Stomach (tissue), 19 donors: ENCODE results near the gene RPRD1A. TPM values are rescaled to one million over a fixed set of nuclear protein-coding genes. Genes with fewer than 3 reads are reported as not detected.
"Not testable (repeated sequence)": the region's sequence is repeated elsewhere in the genome, so short reads cannot be mapped to it uniquely, and the experiment has no call there.

Experiments used
- DNase-seq, 2 donors: peaks; one replicate each; pipeline versions ENCODE4 v3.0.0 to v3.0.0-alpha.2; 2013 to 2019
- H3K27ac ChIP-seq, 5 donors: fragments of 200-600 bp in 4 of 5; sonication (generic) in 4 of 5; one replicate each; pipeline ENCODE4 v1.5.1; 2013 to 2019; ENCODE audit warnings: mild to moderate bottlenecking in 1 of 5, moderate library complexity in 1 of 5
- H3K27me3 ChIP-seq, 3 donors: fragments of 200-600 bp; sonication (generic); one replicate each; pipeline ENCODE4 v1.5.1; 2017 to 2019; ENCODE audit warnings: mixed run types in 1 of 3
- H3K36me3 ChIP-seq, 4 donors: fragments of 200-600 bp; sonication (generic); 1 replicate in 3 of 4; 2 replicates in 1 of 4; pipeline ENCODE4 v1.5.1; 2016 to 2019
- H3K4me1 ChIP-seq, 4 donors: fragments of 200-600 bp; sonication (generic); one replicate each; pipeline ENCODE4 v1.5.1; 2016 to 2019
- H3K4me3 ChIP-seq, 4 donors: fragments of 200-600 bp; sonication (generic) in 3 of 4; one replicate each; pipeline ENCODE4 v1.5.1; 2016 to 2019; ENCODE audit warnings: mild to moderate bottlenecking in 1 of 4
- H3K9me3 ChIP-seq, 4 donors: fragments of 200-600 bp; sonication (generic); one replicate each; pipeline ENCODE4 v1.5.1; 2016 to 2019
- EP300 ChIP-seq: sonication (generic); formaldehyde crosslinking; IDR thresholded peaks from one replicate; pipeline ENCODE4 v1.6.1; 2017; ENCODE audit warnings: antibody characterized with exemption
- POLR2A ChIP-seq, 4 donors: fragments of 450-650 bp; IDR thresholded peaks; one replicate each; pipeline ENCODE4 v1.6.1; 2016; ENCODE audit warnings: antibody characterized with exemption in 4 of 4, control low read depth in 2 of 4, mild to moderate bottlenecking in 1 of 4, moderate library complexity in 1 of 4
- POLR2AphosphoS5 ChIP-seq, 3 donors: sonication (generic); formaldehyde crosslinking; IDR thresholded peaks; one replicate each; pipeline ENCODE4 v1.6.1; 2016; ENCODE audit warnings: antibody characterized with exemption in 3 of 3
- WGBS, 5 donors: extraction: QIAGEN DNeasy Blood & Tissue Kit in 3 of 5; methylation state at CpG; one replicate each; pipeline versions ENCODE4 v1.1.5 to v1.1.7; 2013 to 2018; 5-methylcytosine and 5-hydroxymethylcytosine counted together
- intact Hi-C: fragments of 100-400 bp; cut with DNase I; formaldehyde crosslinking; loops from one replicate; pipeline ENCODE4 v1.15.1; 2023; ENCODE audit warnings: low total_unique reads
- long read RNA-seq, 10 donors: transcript quantifications; one replicate each; lab custom pipeline, GENCODE V29; 2026
- polyA plus RNA-seq, 3 donors: library from polyadenylated mRNA; stranded (reverse); fragments of 200-250 nt; gene quantifications; one replicate each; pipeline ENCODE4 v1.2.3, GENCODE V29; 2013
- total RNA-seq, 5 donors: library from RNA; depleted of rRNA; stranded (reverse); fragments of >200 nt; gene quantifications; one replicate each; pipeline versions ENCODE4 v1.1.0 to v1.2.3, GENCODE V29; 2014 to 2016
- TF ChIP-seq, protein P1 (sequence below), 7 experiments: fragments of 450-650 bp in 4 of 7; fragments of 200-600 bp in 3 of 7; sonication (generic) in 3 of 7; IDR thresholded peaks; one replicate each; pipeline ENCODE4 v1.5.1; 2016 to 2019; ENCODE audit warnings: antibody characterized with exemption in 7 of 7, control low read depth in 2 of 7, mild to moderate bottlenecking in 1 of 7
- donor health status: healthy with polysubstance abuse.
- donor health status: Bipolar disorder and iron deficiency.
- donor health status: healthy.

RPRD1A gene, protein sequence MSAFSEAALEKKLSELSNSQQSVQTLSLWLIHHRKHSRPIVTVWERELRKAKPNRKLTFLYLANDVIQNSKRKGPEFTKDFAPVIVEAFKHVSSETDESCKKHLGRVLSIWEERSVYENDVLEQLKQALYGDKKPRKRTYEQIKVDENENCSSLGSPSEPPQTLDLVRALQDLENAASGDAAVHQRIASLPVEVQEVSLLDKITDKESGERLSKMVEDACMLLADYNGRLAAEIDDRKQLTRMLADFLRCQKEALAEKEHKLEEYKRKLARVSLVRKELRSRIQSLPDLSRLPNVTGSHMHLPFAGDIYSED
- 10 to 100 TPM; 25.1 to 75.9 (median 58.7) TPM for total RNA-seq
- polyA plus RNA-seq, result 10 to 100 TPM; 18.1 to 19.3 (median 18.2) TPM
- long read RNA-seq, donor 1, full-length matches to known transcripts, result 7 of 7 reads
- long read RNA-seq, donor 1, partial matches to known transcripts, result 0 of 7 reads
- long read RNA-seq, donor 1, other reads (novel, unspliced or antisense), result 0 of 7 reads
- long read RNA-seq, donor 2, full-length matches to known transcripts, result 5 of 5 reads
- long read RNA-seq, donor 2, partial matches to known transcripts, result 0 of 5 reads
- long read RNA-seq, donor 2, other reads (novel, unspliced or antisense), result 0 of 5 reads
- long read RNA-seq, donor 3, full-length matches to known transcripts, result 4 of 4 reads
- long read RNA-seq, donor 3, partial matches to known transcripts, result 0 of 4 reads
- long read RNA-seq, donor 3, other reads (novel, unspliced or antisense), result 0 of 4 reads
- long read RNA-seq, donor 4, result 0 reads
- long read RNA-seq, donor 5, full-length matches to known transcripts, result 8 of 8 reads
- long read RNA-seq, donor 5, partial matches to known transcripts, result 0 of 8 reads
- long read RNA-seq, donor 5, other reads (novel, unspliced or antisense), result 0 of 8 reads
- long read RNA-seq, donor 6, full-length matches to known transcripts, result 13 of 20 reads
- long read RNA-seq, donor 6, partial matches to known transcripts, result 7 of 20 reads
- long read RNA-seq, donor 6, other reads (novel, unspliced or antisense), result 0 of 20 reads
- long read RNA-seq, donor 7, full-length matches to known transcripts, result 10 of 10 reads
- long read RNA-seq, donor 7, partial matches to known transcripts, result 0 of 10 reads
- long read RNA-seq, donor 7, other reads (novel, unspliced or antisense), result 0 of 10 reads
- long read RNA-seq, donor 8, full-length matches to known transcripts, result 5 of 16 reads
- long read RNA-seq, donor 8, partial matches to known transcripts, result 11 of 16 reads
- long read RNA-seq, donor 8, other reads (novel, unspliced or antisense), result 0 of 16 reads
- long read RNA-seq, donor 9, full-length matches to known transcripts, result 3 of 54 reads
- long read RNA-seq, donor 9, partial matches to known transcripts, result 51 of 54 reads
- long read RNA-seq, donor 9, other reads (novel, unspliced or antisense), result 0 of 54 reads
- long read RNA-seq, donor 10, full-length matches to known transcripts, result 5 of 12 reads
- long read RNA-seq, donor 10, partial matches to known transcripts, result 7 of 12 reads
- long read RNA-seq, donor 10, other reads (novel, unspliced or antisense), result 0 of 12 reads

DNA sequence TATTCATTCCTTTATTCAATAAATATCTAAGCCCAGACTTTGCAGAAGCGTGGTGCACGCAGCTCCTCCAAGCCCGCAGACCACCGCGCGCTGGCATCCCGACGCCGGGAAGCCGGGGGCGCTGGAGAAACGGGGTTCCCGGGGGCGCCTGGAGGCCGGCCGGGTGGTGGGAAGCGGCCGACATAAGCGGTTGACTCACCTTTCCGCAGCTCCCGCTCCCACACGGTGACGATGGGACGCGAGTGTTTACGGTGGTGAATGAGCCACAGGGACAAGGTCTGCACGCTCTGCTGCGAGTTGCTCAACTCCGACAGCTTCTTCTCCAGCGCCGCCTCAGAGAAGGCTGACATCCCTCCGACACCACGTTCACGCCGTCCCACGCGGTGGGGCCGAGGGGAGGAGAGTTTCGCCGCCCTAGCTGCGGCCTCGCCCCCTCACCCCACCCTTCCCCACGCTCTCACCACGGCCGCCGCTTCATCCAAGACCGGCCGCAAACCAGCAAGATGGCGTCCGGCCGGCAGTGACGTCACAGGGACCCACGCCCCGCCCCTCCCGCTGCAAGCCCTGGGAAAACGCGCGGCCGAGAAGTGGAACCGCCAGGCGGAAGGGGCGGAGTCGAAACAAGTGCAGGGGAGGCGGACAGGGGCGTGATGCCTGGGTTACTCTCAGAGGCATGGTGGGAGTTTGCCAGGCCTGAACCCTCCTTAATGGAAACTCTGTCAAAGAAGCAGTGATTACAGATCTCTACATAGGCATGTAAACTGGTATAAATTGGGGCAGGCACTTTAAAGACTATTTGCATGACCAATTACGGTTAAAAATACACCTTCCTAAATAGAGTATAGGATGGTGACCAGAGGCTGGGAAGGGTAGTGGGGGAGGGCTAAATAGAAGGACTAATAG is at the start of gene RPRD1A:
TSS of gene RPRD1A (minus strand) at position 505 of the 903 bp plus-strand sequence. CDS start at position 350, 155 bp downstream.
- Histone ChIP-seq H3K4me3 (peak within 1 kb of the TSS; percentile 66 to 87 (median 84)), H3K27ac (peak within 1 kb of the TSS; percentile 88 to 99 (median 94)), H3K27me3 (peaks cover 0 to 6% (median 0%) of the 10 kb centered on the region in 3 donors), H3K9me3 (no peaks in the 10 kb centered on the region), H3K4me1 (peaks cover 7 to 50% (median 18%) of the 10 kb centered on the region in 4 donors), H3K36me3 (peaks cover 0 to 7% (median 0%) of the 10 kb centered on the region in 4 donors)
- WGBS, 5 donors, result 1% methylated on average over 29 to 66 of the region's 66 CpGs
- TF ChIP-seq POLR2AphosphoS5 (IDR thresholded peaks at IDR 0.05), result peak; percentile 67 to 92 (median 78)
- TF ChIP-seq POLR2A (IDR thresholded peaks at IDR 0.05), result no peak
- TF ChIP-seq, protein P1, sequence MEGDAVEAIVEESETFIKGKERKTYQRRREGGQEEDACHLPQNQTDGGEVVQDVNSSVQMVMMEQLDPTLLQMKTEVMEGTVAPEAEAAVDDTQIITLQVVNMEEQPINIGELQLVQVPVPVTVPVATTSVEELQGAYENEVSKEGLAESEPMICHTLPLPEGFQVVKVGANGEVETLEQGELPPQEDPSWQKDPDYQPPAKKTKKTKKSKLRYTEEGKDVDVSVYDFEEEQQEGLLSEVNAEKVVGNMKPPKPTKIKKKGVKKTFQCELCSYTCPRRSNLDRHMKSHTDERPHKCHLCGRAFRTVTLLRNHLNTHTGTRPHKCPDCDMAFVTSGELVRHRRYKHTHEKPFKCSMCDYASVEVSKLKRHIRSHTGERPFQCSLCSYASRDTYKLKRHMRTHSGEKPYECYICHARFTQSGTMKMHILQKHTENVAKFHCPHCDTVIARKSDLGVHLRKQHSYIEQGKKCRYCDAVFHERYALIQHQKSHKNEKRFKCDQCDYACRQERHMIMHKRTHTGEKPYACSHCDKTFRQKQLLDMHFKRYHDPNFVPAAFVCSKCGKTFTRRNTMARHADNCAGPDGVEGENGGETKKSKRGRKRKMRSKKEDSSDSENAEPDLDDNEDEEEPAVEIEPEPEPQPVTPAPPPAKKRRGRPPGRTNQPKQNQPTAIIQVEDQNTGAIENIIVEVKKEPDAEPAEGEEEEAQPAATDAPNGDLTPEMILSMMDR (IDR thresholded peaks at IDR 0.05), result peak in 1 of 7 experiments; percentile 21
- DNase-seq, result peak; percentile 99
- intact Hi-C loops, result no loop called here

DNA sequence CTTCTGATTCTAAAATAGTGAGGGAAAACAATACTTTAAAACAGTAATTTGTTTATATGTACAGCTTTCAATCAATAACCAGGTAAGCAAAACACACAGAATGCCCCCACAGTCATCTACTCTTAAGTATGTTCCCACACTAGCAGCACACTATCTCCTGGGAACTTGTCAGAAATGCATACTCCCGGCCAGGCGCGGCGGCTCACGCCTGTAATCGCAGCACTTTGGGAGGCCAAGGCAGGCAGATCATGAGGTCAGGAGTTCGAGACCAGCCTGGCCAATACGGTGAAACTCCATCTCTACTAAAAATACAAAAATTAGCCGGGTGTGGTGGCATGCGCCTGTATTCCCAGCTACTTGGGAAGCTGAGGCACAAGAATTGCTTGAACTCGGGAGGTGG is 49.4 kb upstream of the RPRD1A start:
- intact Hi-C loops, H3K27ac ChIP-seq, H3K27me3 ChIP-seq, H3K4me1 ChIP-seq, H3K4me3 ChIP-seq, DNase-seq, H3K9me3 ChIP-seq: not testable (repeated sequence)
- WGBS, 5 donors, result 90 to 96% (median 95%) methylated on average over 11 of the region's 11 CpGs
- peaks cover 11 to 94% (median 82%) of the 10 kb centered on the region in 4 donors for H3K36me3 ChIP-seq

DNA sequence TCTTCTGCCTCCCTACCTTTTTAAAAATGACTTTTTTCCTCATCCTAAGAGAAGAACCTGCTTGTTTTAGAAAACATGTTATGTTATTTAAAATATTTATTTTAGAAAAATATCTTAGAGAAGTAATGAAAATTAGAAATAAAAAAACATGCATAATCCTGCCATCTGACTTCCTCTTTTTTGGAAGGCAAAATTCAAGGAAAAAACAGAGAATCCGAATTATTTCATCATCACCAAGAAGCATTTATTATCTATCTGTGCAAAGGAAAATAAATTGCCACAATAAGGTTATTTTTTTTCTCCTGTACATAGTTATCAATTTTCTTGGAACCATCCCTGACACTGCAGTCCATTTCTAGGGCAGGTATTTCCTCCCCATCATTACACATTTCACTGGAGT is 47.4 kb upstream of the RPRD1A start:
- H3K36me3 ChIP-seq, result peaks cover 11 to 94% (median 86%) of the 10 kb centered on the region in 4 donors
- H3K27me3 ChIP-seq, result no peaks in the 10 kb centered on the region
- no peaks in the 10 kb centered on the region for H3K9me3 ChIP-seq
- intact Hi-C loops, result no loop called here
- no peaks in the 10 kb centered on the region for H3K4me1 ChIP-seq
- TF ChIP-seq POLR2AphosphoS5 (IDR thresholded peaks at IDR 0.05), result no peak
- TF ChIP-seq POLR2A (IDR thresholded peaks at IDR 0.05), result no peak
- TF ChIP-seq, protein P1 (IDR thresholded peaks at IDR 0.05), result no peak
- no peak for TF ChIP-seq EP300
- WGBS, 5 donors, result 85 to 94% (median 87%) methylated on average over 1 of the region's 1 CpG
- H3K27ac ChIP-seq, result no peak overlapping the region
- no peak overlapping the region for H3K4me3 ChIP-seq
- no peak for DNase-seq

DNA sequence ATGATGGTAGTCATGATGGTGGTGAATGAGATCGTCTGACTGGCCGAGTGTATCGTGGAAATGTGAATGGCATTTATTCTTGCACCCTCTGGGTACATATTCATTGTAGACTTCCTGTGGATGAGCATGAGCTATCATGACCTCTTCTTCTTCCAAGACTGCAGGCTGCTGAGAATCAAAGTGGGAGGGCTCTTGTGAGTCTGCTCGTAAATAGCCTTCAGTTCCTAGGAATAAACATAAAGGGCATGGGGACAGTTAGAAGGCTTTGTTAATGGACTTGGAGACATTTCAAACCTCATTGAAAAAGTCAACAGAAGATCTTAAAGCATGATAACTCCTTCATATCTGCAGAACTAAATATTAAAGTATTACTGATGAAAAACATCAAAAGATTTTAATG is 46.9 kb upstream of the RPRD1A start:
- 75 to 83% (median 75%) methylated on average over 4 of the region's 4 CpGs for WGBS, 5 donors
- intact Hi-C loops, result no loop called here
- no peak for DNase-seq
- no peaks in the 10 kb centered on the region for H3K9me3 ChIP-seq
- H3K27ac ChIP-seq, result no peak overlapping the region
- H3K36me3 ChIP-seq, result peaks cover 11 to 94% (median 86%) of the 10 kb centered on the region in 4 donors
- H3K4me3 ChIP-seq, result no peak overlapping the region
- no peaks in the 10 kb centered on the region for H3K4me1 ChIP-seq
- TF ChIP-seq POLR2AphosphoS5 (IDR thresholded peaks at IDR 0.05), result no peak
- no peak for TF ChIP-seq POLR2A (IDR thresholded peaks at IDR 0.05)
- TF ChIP-seq, protein P1 (IDR thresholded peaks at IDR 0.05), result no peak
- TF ChIP-seq EP300, result no peak
- no peaks in the 10 kb centered on the region for H3K27me3 ChIP-seq
